ENCODE data around the gene PCDH9. TPM values are rescaled to one million over a fixed set of nuclear protein-coding genes. Genes with fewer than 3 reads are reported as not detected.

Gene PCDH9
- total RNA-seq, 1 donor from 2014 or later: 0.20 TPM

DNA sequence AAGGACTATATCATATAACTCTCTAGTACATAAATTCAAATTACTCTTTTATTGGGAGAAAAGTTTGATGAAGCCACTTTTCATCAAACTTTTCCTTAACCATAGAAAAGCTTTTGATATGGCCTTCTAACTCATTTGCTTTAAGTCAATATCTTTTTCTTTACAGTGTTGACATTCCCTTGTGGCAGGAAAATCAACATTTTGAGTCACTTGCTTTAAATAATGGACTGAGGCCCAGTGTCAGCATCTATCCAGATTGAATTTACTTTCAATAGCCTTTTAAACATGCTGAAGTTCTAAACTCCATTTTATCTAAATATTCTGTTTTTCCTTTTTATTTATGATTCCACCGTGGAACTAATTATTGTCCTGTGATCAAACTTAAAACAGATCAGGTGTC, 62.7 kb downstream of the PCDH9 start:
- DNase-seq (ENCODE audit: low read depth in 2 of 2): no peak

- DNase-seq (ENCODE audit: low read depth in 2 of 2): no peak
Measured at GRCh38 chr13:67161176-67161575, 69.0 kb downstream of the PCDH9 start.

GRCh38 chr13:67158903-67159302, 71.2 kb downstream of the PCDH9 start:
- DNase-seq (ENCODE audit: low read depth in 2 of 2): no peak

DNA sequence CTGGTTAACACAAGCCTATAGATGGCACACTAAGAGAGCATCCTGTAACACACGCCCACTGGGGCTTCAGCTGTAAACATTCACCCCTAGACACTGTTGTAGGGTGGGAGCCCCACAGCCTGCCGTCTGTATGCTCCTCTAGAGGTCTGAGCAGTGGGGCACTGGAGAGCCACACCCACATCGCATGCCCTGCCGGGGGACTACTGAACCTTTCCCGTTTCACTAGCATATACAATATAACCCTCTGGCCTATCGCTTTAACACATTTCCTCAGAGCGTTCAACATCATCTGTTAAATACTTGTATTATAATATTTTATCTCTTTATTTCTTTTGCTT, 73.4 kb downstream of the PCDH9 start:
- no peak for DNase-seq (ENCODE audit: low read depth in 2 of 2)

- DNase-seq (ENCODE audit: low read depth in 2 of 2): no peak
Measured at GRCh38 chr13:67155898-67156722, 74.0 kb downstream of the PCDH9 start.

- peak in 1 of 2 donors; percentile 38 for DNase-seq (ENCODE audit: low read depth in 2 of 2)
Measured at GRCh38 chr13:67152085-67152484, 78.1 kb downstream of the PCDH9 start.

DNA sequence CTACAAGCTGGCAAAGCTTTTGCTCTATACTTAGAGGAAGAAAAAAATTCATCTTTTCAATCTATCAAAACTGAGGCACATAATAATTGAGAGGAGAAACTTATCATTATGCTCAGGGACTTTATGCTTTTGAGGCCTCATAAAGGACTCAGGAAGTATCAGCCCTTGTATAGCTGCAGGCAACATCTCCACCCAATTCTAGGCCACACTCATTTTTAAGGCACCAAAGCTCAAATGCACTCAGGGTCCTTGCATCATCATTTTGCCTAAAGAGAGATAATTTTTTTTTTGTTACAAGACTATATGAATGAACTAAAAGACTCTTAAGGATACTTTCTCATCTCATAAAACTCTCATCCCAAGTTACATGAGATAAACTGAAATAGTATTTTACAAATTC, 78.5 kb downstream of the PCDH9 start:
- DNase-seq (ENCODE audit: low read depth in 2 of 2): no peak

GRCh38 chr13:67150608-67151007, 79.5 kb downstream of the PCDH9 start:
- no peak for DNase-seq (ENCODE audit: low read depth in 2 of 2)

DNA sequence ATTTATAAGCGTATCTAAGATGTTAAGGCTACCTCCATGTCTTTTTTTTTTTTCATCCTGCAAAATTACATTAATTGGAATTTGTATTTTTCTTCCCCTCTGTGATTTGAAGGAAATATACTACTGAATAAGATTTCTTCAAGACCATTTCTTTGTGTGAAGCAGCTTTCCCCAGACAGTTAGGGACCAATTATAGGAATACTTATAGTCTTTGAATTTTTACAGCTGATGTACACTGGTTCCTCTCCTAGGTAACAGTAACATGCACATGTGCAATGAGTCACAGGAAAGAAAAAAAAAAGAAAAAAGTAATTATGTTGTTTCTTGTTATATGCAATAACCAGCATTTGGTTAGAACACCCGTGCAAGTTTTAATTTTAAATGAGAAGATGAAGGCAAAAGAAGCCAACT, 82.0 kb downstream of the PCDH9 start:
- DNase-seq (ENCODE audit: low read depth in 2 of 2): peak; percentile 78 to 83

DNA sequence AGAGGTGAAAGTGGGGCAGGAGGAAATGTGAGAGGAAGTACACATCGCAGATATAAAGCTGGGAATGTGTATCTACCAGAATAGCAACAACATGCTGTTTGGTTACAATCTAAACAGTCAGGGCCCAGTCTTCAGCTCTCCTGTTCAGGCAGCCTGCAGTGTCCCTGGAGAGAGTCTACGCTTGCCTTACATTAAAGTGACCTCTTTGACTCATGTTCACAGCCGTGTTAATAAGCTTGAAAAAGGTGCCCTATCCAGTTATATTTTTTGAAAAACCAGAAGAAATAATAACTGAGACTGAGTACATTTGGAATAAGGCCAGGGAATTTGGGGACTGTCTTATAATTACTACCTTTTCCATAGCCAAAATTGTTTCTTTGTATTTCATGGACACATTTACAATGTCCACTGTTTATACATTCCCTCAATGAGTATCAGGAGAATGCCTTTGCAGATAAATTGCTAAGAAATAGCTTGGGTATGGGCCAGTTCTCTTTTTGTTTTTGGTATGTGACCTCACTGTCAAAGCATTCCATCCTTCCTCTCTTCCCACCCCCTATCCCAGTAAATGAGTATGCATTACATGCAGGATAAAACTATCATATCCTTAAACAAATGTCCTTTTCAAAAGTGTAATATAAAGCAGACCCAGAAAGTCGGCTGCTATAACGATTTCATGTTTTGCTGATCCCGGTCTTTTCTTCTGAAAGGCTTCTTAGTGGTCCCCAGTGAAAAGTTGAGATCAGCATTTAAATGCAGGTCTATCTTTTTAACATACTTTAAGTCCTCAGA, 82.6 kb downstream of the PCDH9 start:
- peak; percentile 72 to 90 for DNase-seq (ENCODE audit: low read depth in 2 of 2)

DNA sequence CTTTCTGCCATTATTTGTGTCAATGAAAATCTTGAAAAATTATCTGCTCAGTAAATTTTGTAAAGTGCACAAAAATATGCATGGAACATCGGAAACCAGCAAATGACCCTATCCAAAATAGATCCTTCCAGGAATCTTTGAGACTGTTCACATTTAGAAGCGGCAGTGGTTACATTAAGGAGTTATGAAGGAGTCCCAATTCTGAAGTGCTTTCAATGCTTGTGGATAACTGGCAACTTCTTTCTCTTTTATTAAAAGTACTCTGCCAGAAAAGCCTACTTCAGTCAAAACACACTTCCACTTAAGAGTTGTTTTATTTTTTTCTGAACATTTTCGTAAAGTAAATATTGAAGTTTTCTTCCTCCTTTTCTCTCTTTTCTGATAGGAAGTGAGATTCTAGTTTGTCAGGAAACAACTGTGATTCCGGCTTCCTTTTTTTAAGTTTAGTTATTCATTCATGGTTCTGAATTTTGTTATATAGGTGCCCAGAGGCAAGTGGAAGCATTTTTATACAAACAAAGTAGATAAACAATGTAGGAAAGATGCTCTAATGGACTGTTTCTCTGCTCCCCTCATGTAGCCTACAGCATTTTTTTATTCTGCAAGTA, 83.5 kb downstream of the PCDH9 start:
- peak; percentile 18 to 45 for DNase-seq (ENCODE audit: low read depth in 2 of 2)

GRCh38 chr13:67145950-67146349, 84.2 kb downstream of the PCDH9 start:
- DNase-seq (ENCODE audit: low read depth in 2 of 2): no peak

GRCh38 chr13:67143544-67144115, 86.5 kb downstream of the PCDH9 start:
- DNase-seq (ENCODE audit: low read depth in 2 of 2): peak in 1 of 2 donors; percentile 14

DNA sequence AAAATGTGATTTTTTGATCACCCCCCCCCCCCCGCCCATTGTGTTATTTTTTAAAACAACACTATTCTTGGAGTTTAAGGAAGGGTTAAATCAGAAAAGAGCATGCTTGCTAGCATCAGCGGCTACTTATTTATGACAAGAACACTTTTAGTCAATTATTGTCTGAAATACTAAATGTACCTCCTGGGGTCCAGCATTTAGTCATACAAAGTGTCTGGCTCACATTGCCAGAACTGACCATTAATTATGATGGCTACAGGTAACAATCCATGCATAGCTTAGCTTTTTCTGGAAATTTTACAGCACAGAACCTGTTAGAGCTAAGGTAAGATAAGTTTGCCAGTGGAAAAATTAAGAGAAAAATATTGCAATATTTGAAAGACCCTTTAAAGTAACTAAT, 90.1 kb downstream of the PCDH9 start:
- DNase-seq (ENCODE audit: low read depth in 2 of 2): no peak

DNA sequence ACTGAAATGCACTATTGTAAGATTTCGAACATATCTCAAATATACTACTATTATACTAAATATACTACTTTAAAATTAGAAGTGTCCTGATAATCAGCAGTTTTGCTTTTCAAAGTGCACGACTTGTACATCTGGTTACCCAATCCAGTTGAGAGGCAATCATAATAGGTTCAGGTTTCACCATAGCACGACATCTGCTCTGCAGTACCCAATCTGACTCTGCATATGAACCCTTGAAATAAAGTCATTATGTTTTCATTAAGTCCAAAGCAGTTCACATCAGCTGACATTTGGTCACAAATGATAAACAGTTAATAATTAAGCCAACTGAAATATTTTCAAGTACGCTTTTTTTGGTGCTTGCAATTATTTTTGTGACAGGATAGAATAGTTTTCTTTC, 90.6 kb downstream of the PCDH9 start:
- no peak for DNase-seq (ENCODE audit: low read depth in 2 of 2)

- no peak for DNase-seq (ENCODE audit: low read depth in 2 of 2)
Measured at GRCh38 chr13:67138970-67139369, 91.2 kb downstream of the PCDH9 start.

GRCh38 chr13:67137044-67137735, 92.9 kb downstream of the PCDH9 start:
- DNase-seq (ENCODE audit: low read depth in 2 of 2): peak in 1 of 2 donors; percentile 17

GRCh38 chr13:67136157-67136556, 94.0 kb downstream of the PCDH9 start:
- DNase-seq (ENCODE audit: low read depth in 2 of 2): no peak

DNA sequence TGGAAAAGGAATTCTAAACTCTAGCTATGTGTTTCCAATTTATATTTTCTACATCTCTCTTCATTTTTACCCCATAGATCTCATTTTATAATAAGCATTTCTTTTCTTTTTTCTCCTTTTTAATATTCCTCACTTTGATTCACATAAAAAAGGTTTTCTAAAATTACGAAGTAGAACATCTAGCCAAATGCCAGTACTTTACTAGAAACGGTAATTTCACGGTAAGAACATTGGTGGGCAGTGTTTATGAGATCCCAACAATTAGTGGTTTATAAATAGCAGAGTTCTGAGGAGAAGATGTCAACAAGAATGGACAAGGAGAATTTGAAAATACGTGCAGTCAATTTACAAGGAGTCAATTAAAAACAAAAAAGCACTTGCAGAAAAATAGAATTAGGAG, 94.8 kb downstream of the PCDH9 start:
- DNase-seq (ENCODE audit: low read depth in 2 of 2): no peak

DNA sequence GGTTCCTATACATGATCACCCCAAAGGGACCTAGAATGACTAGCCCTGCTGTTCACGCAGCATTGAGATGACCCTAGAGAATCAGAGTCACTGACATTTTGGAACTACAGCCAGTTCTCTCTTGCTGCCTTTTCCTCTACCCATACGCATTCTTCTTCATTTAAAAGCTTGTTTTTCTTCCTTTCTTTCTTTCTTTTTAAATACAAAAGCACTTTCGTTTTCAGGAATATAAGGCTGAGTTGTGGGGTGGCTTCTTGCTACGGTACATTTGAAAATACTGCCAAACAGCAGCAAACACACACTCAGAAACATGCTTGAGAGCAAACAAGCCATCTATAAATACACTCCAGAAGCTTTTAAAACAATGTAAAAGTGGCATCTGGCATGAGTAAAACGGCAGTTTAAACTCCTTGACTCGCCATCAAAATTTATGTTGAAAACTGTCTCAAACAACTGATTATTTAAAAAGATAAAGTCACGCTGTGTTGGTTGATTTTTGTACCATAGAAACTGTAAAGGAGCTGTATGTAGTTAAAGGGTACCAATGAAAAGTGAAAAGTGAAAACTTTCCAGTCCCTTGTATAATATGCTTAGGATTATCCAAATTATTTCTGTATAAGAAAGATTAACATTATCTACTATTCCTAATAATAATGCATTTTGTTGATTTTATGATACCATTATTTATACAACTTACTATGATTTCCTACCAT, 95.6 kb downstream of the PCDH9 start:
- peak; percentile 25 to 26 for DNase-seq (ENCODE audit: low read depth in 2 of 2)

DNA sequence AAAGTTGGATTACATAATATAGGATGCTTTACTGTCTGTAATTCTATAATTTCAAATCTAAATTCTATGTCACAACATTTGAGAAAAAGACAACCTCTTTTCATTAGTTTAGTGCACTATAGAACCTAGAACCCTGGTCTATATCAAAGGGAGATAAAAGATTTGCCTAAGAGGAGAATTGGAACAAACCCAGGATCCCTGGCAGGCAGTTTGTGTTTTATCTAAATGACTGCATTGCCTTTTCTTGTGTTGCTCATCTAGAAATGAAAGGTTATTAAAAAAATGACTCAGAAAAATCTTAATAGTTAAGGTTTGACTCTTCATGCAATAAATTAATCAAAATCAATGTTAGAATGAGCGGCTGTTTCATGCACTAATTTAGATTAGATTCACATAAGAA, 96.7 kb downstream of the PCDH9 start:
- no peak for DNase-seq (ENCODE audit: low read depth in 2 of 2)

Data from lung microvascular endothelial cell (primary cell).